ENCODE data around the gene LAMA2. TPM values are rescaled to one million over a fixed set of nuclear protein-coding genes. Genes with fewer than 3 reads are reported as not detected.

The LAMA2 gene
- total RNA-seq, 2 donors from 2014 or later = 91.5 to 139 TPM

GRCh38 chr6:129191235-129191634 is 308.3 kb downstream of the LAMA2 start:
- intact Hi-C loops (cut with DNase I) = no loop called here
- no peak for DNase-seq (ENCODE audit: low spot score)

DNA sequence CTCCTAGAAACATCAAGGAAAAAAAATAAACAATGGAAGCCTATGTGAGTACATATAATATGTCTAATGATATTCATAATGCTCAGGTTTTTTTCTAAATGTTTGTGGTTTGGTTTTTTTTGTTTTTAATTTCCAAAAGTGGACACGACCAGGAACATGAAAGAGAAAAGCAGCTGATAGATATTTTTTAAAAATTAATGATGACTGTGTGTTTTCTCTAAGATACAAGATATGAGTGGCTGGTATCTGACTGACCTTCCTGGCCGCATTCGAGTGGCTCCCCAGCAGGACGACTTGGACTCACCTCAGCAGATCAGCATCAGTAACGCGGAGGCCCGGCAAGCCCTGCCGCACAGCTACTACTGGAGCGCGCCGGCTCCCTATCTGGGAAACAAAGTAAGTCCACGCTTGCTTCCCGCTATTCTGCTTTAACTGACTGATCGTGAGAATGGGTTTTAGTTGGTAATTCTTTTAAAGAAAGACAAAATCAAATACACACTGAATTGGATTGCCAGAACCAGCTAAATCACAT is 309.6 kb downstream of the LAMA2 start:
- intact Hi-C loops (cut with DNase I) = no loop called here
- no peak for DNase-seq (ENCODE audit: low spot score)

- DNase-seq (ENCODE audit: low spot score) = no peak
- intact Hi-C loops (cut with DNase I) = no loop called here
These were observed 311.5 kb downstream of the LAMA2 start for GRCh38 chr6:129194306-129194941.

DNA sequence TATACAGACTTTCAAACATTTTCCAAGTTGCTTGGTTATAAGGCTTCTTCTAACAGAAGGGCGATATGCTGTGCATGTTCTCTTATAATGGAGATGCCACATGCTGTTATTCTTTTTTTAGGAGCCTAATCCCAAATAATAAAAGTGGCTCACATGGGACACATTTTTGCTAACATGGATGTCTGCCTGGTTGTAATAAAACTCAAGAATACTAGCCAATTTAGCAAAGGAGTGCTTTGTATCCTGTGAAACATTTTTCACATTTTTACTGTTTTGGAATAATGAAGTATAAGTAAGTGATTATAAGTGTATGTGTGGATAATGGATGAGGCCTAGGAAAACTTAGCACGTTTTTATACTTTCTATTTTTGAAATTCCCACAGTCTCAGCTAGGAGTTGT is 312.2 kb downstream of the LAMA2 start:
- intact Hi-C loops (cut with DNase I) = no loop called here

DNA sequence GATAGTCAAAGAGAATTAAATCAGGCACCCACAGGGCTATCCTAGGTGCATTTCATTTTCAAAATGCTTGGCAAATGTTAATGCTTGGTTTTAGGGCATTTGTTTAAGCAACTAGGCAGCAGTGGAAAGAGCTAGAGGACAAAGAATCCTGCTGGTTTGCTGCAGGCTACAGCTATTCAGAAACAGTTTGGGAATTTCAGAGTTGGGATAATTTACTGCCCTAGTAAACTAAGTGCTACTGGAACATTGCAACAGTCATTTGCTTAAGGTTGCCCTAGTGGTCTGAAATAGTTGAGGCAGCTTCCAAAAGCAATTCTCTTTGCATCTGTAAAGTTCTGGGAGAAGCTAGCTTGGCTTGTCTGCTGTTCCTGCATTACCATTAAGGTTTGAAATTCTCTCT is 312.7 kb downstream of the LAMA2 start:
- DNase-seq (ENCODE audit: low spot score) = no peak
- intact Hi-C loops (cut with DNase I) = no loop called here

More for the DNA sequence above, 312.2 kb downstream of the LAMA2 start:
- DNase-seq (ENCODE audit: low spot score) = no peak

DNA sequence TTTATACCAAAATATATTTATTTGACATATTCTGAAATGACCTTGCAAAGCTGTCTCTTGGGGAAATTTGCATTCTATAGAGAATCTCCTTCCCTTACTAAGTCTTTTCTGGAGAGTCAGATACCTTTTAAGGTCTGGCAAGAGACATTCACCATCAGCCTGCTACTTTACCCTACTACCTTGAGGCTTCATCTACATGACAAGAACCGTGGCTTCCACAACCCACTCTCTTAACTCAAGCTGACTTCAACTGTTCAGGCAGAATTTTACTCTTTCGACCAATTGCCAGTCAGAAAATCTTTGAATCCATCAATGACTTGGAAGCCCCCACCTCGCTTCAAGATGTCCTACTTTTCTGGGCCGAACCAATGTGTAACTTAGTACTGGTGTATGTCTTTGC is 314.2 kb downstream of the LAMA2 start:
- no peak for DNase-seq (ENCODE audit: low spot score)

GRCh38 chr6:129200151-129200550 is 317.2 kb downstream of the LAMA2 start:
- intact Hi-C loops (cut with DNase I) = no loop called here
- no peak for DNase-seq (ENCODE audit: low spot score)

More for the DNA sequence above, 314.2 kb downstream of the LAMA2 start:
- intact Hi-C loops (cut with DNase I) = no loop called here

DNA sequence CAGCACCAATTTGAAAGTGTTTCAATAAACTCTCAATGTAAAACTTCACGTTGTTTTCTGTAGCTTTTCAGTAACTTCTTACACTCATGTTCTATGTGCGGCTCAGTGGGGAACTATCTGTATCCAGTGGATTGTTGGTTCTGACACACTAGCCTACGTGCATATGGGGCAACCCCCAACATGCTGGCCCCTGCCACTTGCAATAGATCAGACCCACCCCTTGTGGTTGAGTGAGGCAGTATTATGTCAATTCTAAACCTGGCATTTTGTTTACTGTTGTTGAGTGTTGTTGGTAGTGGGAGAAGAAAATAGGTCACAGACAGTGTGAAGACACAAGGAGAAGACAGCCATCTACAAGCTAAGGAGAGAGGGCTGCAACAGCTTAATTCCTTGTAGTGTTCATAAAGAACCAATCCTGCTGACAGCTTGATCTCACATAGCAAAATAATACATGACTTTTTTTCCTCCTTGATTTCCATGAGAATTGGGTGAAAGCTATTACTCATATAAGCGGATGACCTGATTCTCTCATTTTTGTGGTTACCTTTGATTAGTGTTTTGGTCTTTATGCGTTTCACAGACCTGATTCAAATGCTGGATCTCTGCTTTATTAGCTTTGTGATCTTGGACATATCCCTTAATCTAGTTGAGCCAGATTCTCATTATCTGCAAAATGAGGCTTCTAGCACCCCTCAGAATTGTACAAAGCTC is 320.4 kb downstream of the LAMA2 start:
- intact Hi-C loops (cut with DNase I) = no loop called here

DNA sequence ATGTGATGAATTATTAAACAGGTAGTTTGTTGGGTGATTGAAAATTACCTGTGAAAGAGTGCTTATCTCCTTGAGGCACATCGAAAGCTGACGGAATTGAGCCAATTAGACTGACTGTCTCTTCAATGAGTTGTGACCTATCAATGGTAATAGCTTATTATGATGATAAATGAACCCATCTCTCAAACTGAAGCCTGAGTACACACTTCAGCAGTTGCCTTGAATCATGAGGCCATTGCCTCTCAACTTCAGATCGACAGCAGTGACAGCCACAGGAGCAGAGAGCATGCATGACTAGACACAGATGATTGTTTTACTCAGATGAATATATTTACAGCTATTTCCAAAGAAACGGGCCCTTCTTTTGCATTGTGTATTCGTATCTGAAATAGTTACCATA is 323.9 kb downstream of the LAMA2 start:
- intact Hi-C loops (cut with DNase I) = no loop called here
- DNase-seq (ENCODE audit: low spot score) = no peak

More for the DNA sequence above, 320.4 kb downstream of the LAMA2 start:
- DNase-seq (ENCODE audit: low spot score) = no peak

- intact Hi-C loops (cut with DNase I) = no loop called here
- no peak for DNase-seq (ENCODE audit: low spot score)
These were observed 324.9 kb downstream of the LAMA2 start for GRCh38 chr6:129207832-129208231.

DNA sequence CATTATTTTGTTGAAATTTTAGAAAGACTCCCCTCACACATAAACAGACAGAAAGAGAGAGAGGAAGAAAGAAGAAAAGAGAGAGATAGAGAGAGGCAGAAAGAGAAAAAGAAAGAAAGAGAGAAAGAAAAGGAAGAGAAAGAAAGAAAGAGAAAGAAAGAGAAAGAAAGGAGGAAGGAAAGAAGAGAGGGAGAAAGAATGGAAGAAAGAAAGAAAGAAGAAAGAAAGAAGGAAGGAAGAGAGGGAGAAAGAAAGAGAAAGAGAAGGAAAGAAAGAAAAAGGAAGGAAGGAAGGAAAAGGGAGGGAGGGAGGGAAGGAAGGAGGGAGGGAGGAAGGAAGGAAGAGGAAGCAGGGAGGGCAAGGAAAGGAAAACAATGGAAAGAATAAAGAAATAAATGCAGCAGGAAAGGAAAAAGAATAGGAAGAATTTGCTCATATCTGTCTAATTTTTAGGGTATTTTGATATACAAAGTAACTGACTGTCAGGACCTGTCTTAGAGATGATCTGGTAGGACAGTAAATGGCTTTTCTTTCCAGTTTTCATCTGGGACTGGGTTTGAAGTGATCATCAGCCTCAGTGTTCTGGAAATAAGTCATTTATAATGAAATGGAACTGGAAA is 325.6 kb downstream of the LAMA2 start:
- intact Hi-C loops (cut with DNase I) = no loop called here
- DNase-seq (ENCODE audit: low spot score) = no peak

GRCh38 chr6:129209355-129209754 is 326.4 kb downstream of the LAMA2 start:
- intact Hi-C loops (cut with DNase I) = no loop called here
- DNase-seq (ENCODE audit: low spot score) = no peak

- intact Hi-C loops (cut with DNase I) = no loop called here
- no peak for DNase-seq (ENCODE audit: low spot score)
These were observed 327.7 kb downstream of the LAMA2 start for GRCh38 chr6:129210684-129211083.

GRCh38 chr6:129211626-129212025 is 328.7 kb downstream of the LAMA2 start:
- intact Hi-C loops (cut with DNase I) = no loop called here
- DNase-seq (ENCODE audit: low spot score) = no peak

DNA sequence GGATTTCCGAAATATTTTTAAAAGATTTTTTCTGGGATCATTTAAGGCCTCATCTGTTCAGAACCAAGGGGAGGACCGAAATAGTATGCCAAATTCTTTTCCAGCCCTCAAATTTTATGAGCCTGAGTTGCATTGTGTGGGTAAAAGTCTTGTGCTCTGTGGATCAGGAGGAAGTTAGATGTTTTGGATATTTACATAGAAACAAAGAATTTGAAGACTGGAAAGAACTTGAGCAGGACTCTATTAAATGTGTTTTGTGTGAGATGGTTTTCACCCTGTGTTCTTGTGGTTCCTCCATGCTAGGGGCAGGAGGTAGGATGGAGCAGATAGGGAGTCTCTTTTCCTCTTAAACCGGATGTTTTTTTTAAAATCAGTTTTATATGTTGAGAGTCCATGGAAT is 329.1 kb downstream of the LAMA2 start:
- intact Hi-C loops (cut with DNase I) = no loop called here
- DNase-seq (ENCODE audit: low spot score) = no peak

- DNase-seq (ENCODE audit: low spot score) = no peak
- intact Hi-C loops (cut with DNase I) = no loop called here
These were observed 332.3 kb downstream of the LAMA2 start for GRCh38 chr6:129215246-129215645.

DNA sequence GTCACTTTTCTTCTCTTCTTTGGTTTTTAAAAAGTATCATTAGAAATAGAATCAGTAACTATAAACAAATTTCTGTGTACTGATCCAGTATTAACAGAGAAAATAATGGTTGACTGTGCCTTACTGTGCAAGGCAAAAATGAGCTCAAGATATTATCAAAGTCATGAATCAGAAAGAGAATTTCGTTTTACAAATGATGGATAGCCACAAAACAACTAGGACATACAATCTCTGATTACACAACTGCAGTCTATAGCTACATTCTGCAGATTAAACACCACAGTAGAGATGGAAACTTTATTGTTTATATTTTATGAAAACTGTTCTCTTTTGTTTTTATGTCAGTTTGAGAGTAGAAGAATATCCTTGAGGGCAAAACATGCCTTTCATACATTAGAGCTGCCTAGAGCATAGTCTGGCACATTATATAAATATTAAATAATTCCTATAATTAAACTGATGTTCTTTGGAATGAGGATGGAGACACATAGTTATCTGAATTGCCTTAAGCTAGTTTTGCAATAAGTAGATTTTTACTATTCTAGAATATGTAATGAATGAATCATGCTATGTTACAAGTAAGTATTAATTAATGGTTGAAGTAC is 333.1 kb downstream of the LAMA2 start:
- intact Hi-C loops (cut with DNase I) = no loop called here
- no peak for DNase-seq (ENCODE audit: low spot score)

DNA sequence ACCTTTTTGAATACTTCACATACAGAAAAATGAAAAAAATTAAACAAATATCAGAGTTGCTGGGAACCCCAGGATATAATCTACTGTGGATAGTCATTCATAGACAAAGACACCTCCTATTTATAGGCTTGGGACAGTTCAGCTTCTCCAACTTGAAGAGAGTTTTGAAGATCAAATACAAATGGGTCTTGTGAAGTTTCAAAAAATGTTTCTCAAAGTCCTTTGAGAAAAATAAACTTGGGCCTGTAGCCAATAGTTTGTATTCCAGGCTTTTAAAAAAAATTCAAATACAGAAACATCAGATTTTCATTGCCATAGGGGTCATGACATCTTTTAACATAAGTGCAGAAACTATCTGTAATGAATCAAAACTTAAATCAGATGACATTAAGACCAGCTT is 334.8 kb downstream of the LAMA2 start:
- intact Hi-C loops (cut with DNase I) = no loop called here
- DNase-seq (ENCODE audit: low spot score) = no peak

DNA sequence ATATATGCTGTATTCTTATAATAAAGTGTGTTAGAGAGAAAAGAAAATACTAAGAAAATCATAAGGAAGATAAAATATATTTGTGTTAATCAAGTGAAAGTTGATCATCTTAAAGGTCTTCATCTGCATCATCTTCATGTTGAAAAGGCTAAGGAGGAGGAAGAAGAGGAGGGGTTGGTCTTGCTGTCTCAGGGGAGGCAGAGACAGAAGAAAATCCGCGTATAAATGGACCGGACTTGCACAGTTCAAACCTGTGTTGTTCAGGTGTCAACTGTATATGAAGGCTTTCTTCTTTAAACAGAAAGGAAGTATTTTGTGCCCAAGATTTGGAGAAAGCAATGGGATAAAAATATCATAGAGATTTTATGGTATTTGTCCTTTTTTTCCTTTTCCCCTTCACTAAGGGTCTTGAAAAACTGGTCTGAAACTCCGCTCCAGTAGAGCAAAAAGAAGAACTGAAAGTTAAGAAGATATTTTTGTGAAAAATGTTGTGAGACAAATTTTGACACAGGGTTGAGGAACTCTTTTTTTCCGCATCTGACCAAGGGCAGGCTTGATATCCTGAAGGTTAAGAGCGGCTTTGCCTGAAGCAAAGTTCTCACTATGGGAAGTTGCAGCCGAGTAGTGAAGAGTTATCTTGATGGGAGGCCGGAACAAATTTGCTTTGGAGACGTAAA is 350.7 kb downstream of the LAMA2 start:
- DNase-seq (ENCODE audit: low spot score) = no peak

More for the DNA sequence above, 350.7 kb downstream of the LAMA2 start:
- intact Hi-C loops (cut with DNase I) = no loop called here

Data from posterior vena cava (tissue), 2 donors.